GM19397 (cell line): ENCODE data around the gene ASXL1.
"Not testable (repeated sequence)": the region's sequence is repeated elsewhere in the genome, so short reads cannot be mapped to it uniquely, and the experiment has no call there.

Source experiments
- ATAC-seq: cut with Tn5 transposase; IDR thresholded peaks from one replicate; pipeline ENCODE4 v1.9.1; 2021; ENCODE audit warnings: mild to moderate bottlenecking, moderate library complexity; ENCODE audit not compliant: unreplicated experiment

ASXL1 gene

GRCh38 chr20:32400476-32400875, 42.3 kb downstream of the ASXL1 start:
- ATAC-seq, result no peak

GRCh38 chr20:32404017-32404416, 45.9 kb downstream of the ASXL1 start:
- ATAC-seq, result no peak

GRCh38 chr20:32406701-32407100, 48.6 kb downstream of the ASXL1 start:
- no peak for ATAC-seq

GRCh38 chr20:32407131-32407750, 49.1 kb downstream of the ASXL1 start:
- not testable (repeated sequence) for ATAC-seq

DNA sequence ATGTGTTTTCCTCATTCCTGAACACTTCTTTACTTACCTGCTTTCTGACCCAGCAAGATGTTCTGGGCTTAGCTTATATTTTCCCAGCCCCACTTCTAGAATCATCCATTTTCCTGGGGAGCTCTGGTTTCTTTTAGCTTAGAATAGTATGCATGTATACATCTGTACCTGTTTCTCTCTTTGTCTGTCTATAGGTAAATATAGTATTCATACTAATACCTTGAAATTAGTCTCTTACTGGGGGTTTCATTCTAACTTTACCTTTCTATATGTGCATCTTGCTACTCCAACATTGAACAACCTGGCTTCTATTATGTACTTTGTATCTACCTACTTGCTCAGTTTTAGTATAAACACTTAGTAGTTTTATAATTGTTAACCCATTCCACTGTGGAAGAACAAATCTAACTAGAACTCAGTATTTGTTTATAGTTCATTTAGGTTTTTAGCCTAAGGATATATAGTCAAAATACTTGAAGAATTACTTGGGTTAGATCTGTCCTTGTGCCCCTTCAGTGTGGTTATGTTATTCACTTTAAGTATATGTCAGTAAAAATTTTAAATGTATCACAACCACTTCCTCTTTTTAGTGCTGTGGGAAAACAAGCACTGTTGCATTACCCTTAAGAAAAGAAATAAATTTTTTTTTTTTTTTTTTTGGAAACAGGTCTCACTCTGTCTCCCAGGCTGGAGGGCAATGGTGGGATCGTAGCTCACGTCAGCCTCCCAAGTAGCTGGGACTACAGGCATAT, 54.0 kb downstream of the ASXL1 start:
- ATAC-seq, result no peak

- no peak for ATAC-seq
Observed at GRCh38 chr20:32415494-32415893, 57.4 kb downstream of the ASXL1 start.

DNA sequence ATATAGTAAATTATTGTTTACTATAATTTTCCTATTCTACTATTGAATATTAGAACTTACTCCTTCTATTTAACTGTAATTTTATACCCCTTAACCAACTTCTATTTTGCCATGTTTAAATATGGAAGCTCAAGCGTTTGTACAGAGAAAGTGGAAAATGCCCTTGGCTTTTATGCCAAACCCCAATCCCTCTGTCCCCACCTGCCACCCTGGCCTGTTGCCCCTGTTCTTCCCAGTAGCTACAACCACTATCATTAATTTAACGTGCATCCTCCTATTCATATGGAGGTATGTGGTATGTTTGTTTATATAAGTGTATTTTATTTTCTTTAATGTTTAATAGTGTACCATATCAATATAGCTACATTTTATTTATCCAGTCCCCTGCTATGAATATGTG, 58.1 kb downstream of the ASXL1 start:
- ATAC-seq, result no peak

DNA sequence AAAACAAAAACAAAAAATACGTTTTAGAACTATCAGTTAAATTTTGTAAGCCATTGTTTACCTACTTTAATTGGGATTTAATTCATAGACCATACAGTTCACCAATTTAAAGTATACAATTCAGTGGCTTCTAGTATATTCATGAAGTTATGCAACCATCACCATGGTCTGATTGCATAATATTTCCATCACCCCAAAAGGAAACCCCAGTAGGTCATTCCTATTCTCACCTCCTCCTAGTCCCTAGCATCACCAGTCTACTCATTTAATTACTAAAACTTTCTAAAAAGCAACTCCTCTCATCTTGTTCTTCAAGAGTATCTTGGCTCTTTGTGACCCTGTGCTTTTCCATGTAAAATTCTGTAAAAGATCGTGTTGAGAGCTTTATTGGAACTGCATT, 60.2 kb downstream of the ASXL1 start:
- ATAC-seq, result no peak

DNA sequence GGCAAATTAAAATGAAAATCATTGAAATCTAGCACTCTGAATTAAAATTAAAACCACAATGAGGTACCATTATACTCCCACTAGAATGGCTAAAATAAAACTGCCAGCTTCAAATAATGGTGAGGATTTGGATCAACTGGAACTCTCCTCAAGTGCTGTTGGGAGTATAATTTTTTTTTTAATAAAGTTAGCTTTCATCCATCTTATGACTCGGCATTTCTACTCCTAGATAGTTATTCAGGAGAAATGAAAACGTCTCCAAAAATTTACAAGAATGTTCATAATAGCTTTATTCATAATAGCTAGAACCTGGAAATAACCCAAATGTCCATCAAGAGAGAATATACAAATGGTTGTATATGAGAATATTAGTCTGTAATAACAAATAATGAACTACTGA, 63.2 kb downstream of the ASXL1 start:
- ATAC-seq, result no peak

DNA sequence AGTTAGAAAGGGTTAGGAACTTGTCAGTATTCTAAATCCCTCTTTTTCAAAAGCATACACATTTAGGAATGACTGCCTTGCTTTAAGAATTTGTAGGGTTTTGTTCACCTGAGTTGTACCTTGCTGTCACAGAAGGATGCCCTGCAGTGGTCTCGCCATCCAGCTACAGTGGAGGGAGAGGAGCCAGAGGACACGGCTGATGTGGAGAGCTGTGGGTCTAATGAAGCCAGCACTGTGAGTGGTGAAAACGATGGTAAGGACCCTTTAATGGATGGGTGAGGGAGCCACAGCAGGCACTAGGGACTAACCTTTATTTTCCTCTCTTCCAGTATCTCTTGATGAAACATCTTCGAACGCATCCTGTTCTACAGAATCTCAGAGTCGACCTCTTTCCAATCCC, 69.9 kb downstream of the ASXL1 start:
- ATAC-seq, result no peak

- no peak for ATAC-seq
Observed at GRCh38 chr20:32429343-32429742, 71.2 kb downstream of the ASXL1 start.

- no peak for ATAC-seq
Observed at GRCh38 chr20:32429745-32430360, 71.7 kb downstream of the ASXL1 start.

DNA sequence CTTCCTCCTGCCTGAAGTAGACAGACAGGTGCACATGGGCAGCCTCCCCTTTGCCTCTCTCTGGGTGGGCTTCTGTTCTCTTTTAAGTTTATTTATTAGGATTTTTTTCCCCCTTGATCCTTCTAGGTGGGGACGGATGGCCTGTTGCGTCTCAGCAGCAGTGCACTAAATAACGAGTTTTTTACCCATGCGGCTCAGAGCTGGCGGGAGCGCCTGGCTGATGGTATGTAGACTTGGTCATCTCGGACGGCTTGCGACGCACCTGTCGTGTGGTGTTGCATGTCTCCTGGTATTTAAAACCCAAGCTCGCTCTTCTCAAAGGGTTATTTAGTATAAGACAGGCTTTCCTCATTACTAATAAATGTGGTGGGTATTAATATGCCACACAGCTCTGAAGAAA, 73.3 kb downstream of the ASXL1 start:
- ATAC-seq, result no peak

DNA sequence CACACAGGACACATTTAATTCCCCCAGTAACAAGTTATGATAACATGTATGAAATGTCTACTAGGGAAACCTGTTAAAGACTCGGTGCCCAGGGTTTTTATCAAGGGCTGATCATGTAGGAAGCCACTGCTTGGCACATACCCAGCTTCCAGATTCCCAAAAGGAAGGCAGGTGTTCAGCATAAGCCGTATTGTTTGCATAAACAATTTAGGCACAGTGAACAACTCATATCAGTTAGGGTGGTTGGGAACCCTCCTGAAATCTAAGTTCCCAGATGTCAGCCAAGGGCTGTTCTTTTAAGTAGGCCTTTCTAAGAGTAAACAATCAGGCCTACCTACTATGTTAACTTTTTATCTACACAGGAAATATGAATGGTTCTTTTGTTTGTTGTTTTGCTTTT, 74.1 kb downstream of the ASXL1 start:
- ATAC-seq, result no peak

GRCh38 chr20:32433311-32434021, 75.3 kb downstream of the ASXL1 start:
- no peak for ATAC-seq

GRCh38 chr20:32434434-32434833, 76.3 kb downstream of the ASXL1 start:
- ATAC-seq, result no peak

DNA sequence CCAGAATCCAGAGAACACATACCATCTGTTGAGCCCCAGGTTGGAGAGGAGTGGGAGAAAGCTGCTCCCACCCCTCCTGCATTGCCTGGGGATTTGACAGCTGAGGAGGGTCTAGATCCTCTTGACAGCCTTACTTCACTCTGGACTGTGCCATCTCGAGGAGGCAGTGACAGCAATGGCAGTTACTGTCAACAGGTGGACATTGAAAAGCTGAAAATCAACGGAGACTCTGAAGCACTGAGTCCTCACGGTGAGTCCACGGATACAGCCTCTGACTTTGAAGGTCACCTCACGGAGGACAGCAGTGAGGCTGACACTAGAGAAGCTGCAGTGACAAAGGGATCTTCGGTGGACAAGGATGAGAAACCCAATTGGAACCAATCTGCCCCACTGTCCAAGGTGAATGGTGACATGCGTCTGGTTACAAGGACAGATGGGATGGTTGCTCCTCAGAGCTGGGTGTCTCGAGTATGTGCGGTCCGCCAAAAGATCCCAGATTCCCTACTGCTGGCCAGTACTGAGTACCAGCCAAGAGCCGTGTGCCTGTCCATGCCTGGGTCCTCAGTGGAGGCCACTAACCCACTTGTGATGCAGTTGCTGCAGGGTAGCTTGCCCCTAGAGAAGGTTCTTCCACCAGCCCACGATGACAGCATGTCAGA, 77.4 kb downstream of the ASXL1 start:
- ATAC-seq, result no peak

DNA sequence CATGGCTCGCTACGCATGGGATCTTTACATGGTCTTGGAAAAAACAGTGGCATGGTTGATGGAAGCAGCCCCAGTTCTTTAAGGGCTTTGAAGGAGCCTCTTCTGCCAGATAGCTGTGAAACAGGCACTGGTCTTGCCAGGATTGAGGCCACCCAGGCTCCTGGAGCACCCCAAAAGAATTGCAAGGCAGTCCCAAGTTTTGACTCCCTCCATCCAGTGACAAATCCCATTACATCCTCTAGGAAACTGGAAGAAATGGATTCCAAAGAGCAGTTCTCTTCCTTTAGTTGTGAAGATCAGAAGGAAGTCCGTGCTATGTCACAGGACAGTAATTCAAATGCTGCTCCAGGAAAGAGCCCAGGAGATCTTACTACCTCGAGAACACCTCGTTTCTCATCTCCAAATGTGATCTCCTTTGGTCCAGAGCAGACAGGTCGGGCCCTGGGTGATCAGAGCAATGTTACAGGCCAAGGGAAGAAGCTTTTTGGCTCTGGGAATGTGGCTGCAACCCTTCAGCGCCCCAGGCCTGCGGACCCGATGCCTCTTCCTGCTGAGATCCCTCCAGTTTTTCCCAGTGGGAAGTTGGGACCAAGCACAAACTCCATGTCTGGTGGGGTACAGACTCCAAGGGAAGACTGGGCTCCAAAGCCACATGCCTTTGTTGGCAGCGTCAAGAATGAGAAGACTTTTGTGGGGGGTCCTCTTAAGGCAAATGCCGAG, 78.2 kb downstream of the ASXL1 start:
- no peak for ATAC-seq

DNA sequence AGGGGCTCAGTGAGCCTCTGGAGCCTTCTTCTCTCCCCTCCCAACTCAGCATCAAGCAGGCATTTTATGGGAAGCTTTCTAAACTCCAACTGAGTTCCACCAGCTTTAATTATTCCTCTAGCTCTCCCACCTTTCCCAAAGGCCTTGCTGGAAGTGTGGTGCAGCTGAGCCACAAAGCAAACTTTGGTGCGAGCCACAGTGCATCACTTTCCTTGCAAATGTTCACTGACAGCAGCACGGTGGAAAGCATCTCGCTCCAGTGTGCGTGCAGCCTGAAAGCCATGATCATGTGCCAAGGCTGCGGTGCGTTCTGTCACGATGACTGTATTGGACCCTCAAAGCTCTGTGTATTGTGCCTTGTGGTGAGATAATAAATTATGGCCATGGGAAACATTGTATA, 78.8 kb downstream of the ASXL1 start:
- ATAC-seq, result no peak

DNA sequence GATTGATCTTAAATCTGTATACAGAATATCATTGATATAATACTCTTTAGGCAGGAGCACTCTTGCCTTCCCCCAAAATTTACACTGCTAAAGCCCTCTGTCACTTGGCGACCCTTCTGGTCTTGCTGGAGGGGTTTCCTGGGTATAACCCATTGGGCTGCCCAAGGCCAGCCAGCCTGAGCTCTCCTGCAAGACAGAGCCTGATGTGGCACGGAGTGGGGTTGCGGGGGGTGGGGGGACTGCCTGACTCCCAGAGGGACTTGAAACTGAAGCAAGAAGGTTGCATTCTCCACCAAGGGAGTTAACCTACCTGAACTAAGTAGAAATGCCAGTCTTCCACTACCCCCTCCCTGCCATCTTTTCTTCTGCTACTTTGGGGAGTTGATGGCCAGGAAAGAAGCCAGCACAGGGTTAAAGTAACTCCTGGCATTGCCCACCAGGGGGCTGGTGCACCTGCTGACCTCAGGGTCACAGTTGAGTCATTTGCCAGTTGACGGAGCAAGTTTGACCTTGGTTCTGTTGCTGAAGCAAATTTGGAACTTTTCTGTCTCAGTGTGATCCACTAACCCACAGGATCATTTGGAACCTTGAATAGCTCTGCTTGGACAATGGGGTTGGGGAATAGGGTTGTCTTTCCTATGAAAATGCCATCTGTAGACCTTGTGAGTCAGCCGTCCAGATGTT, 79.4 kb downstream of the ASXL1 start:
- ATAC-seq, result no peak
